IPS-18a (cell line): Measurements from ENCODE around the gene DXO.

Experiments
- H3K27ac ChIP-seq: one replicate; pipeline ENCODE4 v1.5.1; 2013; ENCODE audit warnings: low read length
- H3K27me3 ChIP-seq: one replicate; pipeline ENCODE4 v1.6.1; 2013; ENCODE audit warnings: mild to moderate bottlenecking, low read length; ENCODE audit not compliant: control insufficient read depth, insufficient read depth
- H3K36me3 ChIP-seq: one replicate; pipeline ENCODE4 v1.6.1; 2013; ENCODE audit warnings: low read depth, low read length; ENCODE audit not compliant: control insufficient read depth
- H3K4me1 ChIP-seq: one replicate; pipeline ENCODE4 v1.6.1; 2013; ENCODE audit warnings: low read depth, low read length; ENCODE audit not compliant: control insufficient read depth
- H3K4me3 ChIP-seq: one replicate; pipeline ENCODE4 v1.5.1; 2013; ENCODE audit warnings: low read length
- H3K9ac ChIP-seq: one replicate; pipeline ENCODE4 v1.6.1; 2013; ENCODE audit warnings: mild to moderate bottlenecking, low read length, moderate library complexity
- H3K9me3 ChIP-seq: one replicate; pipeline ENCODE4 v1.6.1; 2013; ENCODE audit warnings: low read depth, low read length; ENCODE audit not compliant: control insufficient read depth

Gene DXO

DNA sequence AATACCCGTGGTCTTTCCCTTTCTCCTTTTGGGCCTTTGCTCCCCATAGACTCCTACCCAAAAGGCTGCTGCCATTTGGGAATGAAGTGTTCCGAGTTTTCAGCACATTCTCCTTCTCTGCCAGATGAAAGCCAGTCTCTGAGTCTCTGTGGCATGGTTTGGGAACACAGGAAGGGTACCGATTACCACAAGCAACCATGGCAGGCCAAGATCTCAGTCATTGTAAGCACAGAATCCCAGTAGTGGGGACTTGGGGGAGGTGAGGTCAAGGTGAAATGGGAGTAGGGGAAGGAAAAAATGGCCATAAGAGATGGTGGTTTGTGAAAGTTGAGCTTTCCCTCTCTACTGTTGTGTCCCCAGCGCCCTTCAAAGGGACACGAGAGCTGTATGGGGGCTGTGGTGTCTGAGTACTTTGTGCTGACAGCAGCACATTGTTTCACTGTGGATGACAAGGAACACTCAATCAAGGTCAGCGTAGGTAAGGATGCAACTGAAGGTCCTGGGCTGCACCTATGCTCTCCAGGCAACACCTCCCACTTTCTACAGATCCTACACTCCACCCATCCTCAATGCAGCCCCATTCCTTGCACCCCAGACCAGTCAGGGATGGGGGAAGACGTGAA, 21.9 kb downstream of the DXO start:
- H3K4me1 ChIP-seq, result peaks cover 3% of the 10 kb centered on the region
- H3K4me3 ChIP-seq, result no peak overlapping the region
- peaks cover 5% of the 10 kb centered on the region for H3K27me3 ChIP-seq
- H3K9ac ChIP-seq, result no peak overlapping the region
- peaks cover 37% of the 10 kb centered on the region for H3K36me3 ChIP-seq
- H3K9me3 ChIP-seq, result no peaks in the 10 kb centered on the region
- H3K27ac ChIP-seq, result no peak overlapping the region

DNA sequence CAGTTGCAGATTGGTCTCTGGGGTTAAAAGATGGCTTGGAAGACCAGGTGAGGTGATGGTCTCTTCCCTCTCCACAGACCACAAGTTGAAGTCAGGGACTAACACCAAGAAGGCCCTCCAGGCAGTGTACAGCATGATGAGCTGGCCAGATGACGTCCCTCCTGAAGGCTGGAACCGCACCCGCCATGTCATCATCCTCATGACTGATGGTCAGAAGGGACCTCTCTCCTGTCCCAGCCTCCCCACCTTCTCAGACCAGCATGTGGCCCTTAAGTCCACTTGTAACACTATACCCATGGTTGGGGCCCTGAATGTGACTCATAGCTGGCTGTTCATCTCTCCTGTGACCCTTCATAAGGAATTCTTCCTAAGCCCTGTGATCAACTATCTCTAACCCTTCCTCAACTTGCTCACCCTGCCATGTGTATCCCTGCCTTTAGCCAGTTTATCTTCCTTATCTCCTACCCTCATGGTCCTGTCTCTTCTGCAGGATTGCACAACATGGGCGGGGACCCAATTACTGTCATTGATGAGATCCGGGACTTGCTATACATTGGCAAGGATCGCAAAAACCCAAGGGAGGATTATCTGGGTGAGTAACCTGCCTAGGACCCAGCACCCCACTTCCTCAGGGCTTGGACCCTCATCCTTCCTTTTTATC, 23.1 kb downstream of the DXO start:
- no peak overlapping the region for H3K4me3 ChIP-seq
- H3K27me3 ChIP-seq, result peaks cover 5% of the 10 kb centered on the region
- H3K4me1 ChIP-seq, result peaks cover 3% of the 10 kb centered on the region
- H3K9ac ChIP-seq, result no peak overlapping the region
- no peak overlapping the region for H3K27ac ChIP-seq
- no peaks in the 10 kb centered on the region for H3K9me3 ChIP-seq
- H3K36me3 ChIP-seq, result peaks cover 25% of the 10 kb centered on the region

DNA sequence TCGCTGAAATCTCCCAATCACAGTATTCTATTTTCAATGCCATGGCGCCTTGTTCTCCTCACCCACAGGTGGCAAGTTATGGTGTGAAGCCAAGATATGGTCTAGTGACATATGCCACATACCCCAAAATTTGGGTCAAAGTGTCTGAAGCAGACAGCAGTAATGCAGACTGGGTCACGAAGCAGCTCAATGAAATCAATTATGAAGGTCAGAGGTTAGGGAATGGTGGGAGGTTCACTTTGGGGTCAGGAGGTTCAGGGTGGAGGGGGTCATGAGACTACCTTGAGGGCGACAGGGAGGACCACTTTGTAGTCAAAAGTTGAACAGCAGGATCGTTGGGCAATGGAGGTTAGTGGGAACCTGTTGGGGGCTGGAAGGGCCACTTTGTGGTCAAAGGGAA, 23.6 kb downstream of the DXO start:
- Histone ChIP-seq H3K27ac (no peak overlapping the region), H3K4me1 (peaks cover 3% of the 10 kb centered on the region)

DNA sequence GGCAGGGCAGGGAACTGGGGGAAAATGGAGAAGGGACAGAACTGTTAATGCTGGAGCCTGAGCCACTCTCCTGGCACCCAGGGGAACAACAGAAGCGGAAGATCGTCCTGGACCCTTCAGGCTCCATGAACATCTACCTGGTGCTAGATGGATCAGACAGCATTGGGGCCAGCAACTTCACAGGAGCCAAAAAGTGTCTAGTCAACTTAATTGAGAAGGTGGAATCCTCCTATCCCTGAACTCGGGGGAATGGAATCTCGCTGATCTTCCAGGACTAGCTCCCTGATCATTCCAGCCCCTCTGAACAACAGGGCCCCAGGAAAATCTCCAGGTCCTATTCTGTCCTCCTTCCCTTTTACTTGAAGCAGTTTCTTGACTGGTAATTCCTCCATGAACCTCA, 24.1 kb downstream of the DXO start:
- H3K9me3 ChIP-seq, result no peaks in the 10 kb centered on the region
- no peak overlapping the region for H3K27ac ChIP-seq
- H3K9ac ChIP-seq, result no peak overlapping the region
- peaks cover 3% of the 10 kb centered on the region for H3K4me1 ChIP-seq
- peaks cover 8% of the 10 kb centered on the region for H3K27me3 ChIP-seq
- peaks cover 15% of the 10 kb centered on the region for H3K36me3 ChIP-seq
- H3K4me3 ChIP-seq, result no peak overlapping the region

More for the DNA sequence above, 23.6 kb downstream of the DXO start:
- H3K27me3 ChIP-seq, result peaks cover 8% of the 10 kb centered on the region
- H3K36me3 ChIP-seq, result peaks cover 19% of the 10 kb centered on the region
- H3K9ac ChIP-seq, result no peak overlapping the region
- no peak overlapping the region for H3K4me3 ChIP-seq
- no peaks in the 10 kb centered on the region for H3K9me3 ChIP-seq

DNA sequence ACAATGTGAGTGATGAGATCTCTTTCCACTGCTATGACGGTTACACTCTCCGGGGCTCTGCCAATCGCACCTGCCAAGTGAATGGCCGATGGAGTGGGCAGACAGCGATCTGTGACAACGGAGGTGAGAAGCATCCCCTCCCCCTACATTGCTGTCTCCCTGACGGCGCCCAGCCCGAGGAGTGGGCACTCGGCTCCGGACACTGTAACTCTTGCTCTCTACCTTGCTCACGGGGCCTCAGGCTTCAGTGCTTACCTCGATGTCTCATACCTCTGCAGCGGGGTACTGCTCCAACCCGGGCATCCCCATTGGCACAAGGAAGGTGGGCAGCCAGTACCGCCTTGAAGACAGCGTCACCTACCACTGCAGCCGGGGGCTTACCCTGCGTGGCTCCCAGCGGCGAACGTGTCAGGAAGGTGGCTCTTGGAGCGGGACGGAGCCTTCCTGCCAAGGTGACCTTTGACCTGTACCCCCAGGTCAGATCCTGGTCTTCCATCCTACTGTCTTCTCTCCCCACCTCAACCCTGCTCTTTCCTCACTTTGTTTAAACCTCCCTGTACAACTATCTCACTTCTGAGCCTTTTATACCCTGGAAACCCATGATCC, 24.8 kb downstream of the DXO start:
- peaks cover 3% of the 10 kb centered on the region for H3K4me1 ChIP-seq
- H3K27ac ChIP-seq, result no peak overlapping the region
- H3K36me3 ChIP-seq, result peaks cover 14% of the 10 kb centered on the region

DNA sequence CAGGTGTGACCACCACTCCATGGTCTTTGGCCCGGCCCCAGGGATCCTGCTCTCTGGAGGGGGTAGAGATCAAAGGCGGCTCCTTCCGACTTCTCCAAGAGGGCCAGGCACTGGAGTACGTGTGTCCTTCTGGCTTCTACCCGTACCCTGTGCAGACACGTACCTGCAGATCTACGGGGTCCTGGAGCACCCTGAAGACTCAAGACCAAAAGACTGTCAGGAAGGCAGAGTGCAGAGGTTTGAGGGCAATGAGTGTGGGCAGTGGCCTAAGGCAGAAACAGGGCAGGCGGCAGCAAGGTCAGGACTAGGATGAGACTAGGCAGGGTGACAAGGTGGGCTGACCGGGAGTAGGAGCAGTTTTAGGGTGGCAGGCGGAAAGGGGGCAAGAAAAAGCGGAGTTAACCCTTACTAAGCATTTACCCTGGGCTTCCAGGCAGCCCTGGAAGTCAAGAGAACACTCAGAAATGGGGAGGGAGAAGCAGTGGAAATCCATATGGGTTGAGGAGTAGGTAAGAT, 25.5 kb downstream of the DXO start:
- no peak overlapping the region for H3K27ac ChIP-seq
- H3K9me3 ChIP-seq, result no peaks in the 10 kb centered on the region
- H3K4me3 ChIP-seq, result no peak overlapping the region
- H3K9ac ChIP-seq, result no peak overlapping the region
- peaks cover 7% of the 10 kb centered on the region for H3K36me3 ChIP-seq
- H3K27me3 ChIP-seq, result peaks cover 8% of the 10 kb centered on the region
- H3K4me1 ChIP-seq, result peaks cover 3% of the 10 kb centered on the region

More for the DNA sequence above, 24.8 kb downstream of the DXO start:
- no peaks in the 10 kb centered on the region for H3K9me3 ChIP-seq
- H3K4me3 ChIP-seq, result no peak overlapping the region
- peaks cover 8% of the 10 kb centered on the region for H3K27me3 ChIP-seq
- H3K9ac ChIP-seq, result no peak overlapping the region

DNA sequence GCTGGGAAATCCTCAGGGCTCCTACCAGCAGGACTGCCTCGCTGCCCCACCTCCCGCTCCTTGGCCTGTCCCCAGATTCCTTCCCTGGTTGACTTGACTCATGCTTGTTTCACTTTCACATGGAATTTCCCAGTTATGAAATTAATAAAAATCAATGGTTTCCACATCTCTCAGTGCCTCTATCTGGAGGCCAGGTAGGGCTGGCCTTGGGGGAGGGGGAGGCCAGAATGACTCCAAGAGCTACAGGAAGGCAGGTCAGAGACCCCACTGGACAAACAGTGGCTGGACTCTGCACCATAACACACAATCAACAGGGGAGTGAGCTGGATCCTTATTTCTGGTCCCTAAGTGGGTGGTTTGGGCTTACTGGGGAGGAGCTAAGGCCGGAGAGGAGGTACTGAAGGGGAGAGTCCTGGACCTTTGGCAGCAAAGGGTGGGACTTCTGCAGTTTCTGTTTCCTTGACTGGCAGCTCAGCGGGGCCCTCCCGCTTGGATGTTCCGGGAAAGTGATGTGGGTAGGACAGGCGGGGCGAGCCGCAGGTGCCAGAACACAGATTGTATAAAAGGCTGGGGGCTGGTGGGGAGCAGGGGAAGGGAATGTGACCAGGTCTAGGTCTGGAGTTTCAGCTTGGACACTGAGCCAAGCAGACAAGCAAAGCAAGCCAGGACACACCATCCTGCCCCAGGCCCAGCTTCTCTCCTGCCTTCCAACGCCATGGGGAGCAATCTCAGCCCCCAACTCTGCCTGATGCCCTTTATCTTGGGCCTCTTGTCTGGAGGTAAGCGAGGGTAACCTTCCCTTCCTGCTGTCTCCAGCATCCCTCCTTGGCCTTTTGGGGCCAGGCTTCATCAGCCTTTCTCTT, 26.2 kb downstream of the DXO start, which contains the start of gene CFB:
TSS of gene CFB (plus strand) at position 589 of the 863 bp plus-strand sequence. CDS start at position 716, 127 bp downstream.
- Histone ChIP-seq H3K4me1 (peaks cover 3% of the 10 kb centered on the region), H3K36me3 (no peaks in the 10 kb centered on the region), H3K9me3 (no peaks in the 10 kb centered on the region), H3K4me3 (no peak within 1 kb of the TSS), H3K9ac (no peak within 1 kb of the TSS), H3K27ac (no peak within 1 kb of the TSS), H3K27me3 (peaks cover 8% of the 10 kb centered on the region)

DNA sequence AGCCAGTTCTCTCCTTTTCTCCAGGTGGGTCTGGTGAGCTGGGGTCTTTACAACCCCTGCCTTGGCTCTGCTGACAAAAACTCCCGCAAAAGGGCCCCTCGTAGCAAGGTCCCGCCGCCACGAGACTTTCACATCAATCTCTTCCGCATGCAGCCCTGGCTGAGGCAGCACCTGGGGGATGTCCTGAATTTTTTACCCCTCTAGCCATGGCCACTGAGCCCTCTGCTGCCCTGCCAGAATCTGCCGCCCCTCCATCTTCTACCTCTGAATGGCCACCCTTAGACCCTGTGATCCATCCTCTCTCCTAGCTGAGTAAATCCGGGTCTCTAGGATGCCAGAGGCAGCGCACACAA, 26.8 kb downstream of the DXO start:
- H3K27ac ChIP-seq, result no peak overlapping the region
- H3K9me3 ChIP-seq, result no peaks in the 10 kb centered on the region
- H3K9ac ChIP-seq, result no peak overlapping the region
- peaks cover 8% of the 10 kb centered on the region for H3K27me3 ChIP-seq
- H3K4me1 ChIP-seq, result peaks cover 5% of the 10 kb centered on the region
- no peaks in the 10 kb centered on the region for H3K36me3 ChIP-seq
- no peak overlapping the region for H3K4me3 ChIP-seq

DNA sequence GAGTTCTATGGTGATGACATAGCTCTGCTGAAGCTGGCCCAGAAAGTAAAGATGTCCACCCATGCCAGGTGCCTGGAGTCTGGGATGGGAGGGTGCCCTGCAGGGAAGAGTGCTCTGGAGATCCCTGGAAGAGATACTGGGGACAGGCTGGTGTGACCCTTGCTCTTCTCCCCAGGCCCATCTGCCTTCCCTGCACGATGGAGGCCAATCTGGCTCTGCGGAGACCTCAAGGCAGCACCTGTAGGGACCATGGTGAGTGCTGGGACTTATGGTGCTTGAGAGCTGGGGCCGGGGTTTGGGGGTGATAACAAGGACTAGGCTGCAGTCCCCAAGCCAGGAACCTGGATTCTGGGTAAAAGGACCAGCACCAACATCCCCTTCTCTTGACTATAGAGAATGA, 28.2 kb downstream of the DXO start:
- H3K4me3 ChIP-seq, result no peak overlapping the region
- no peaks in the 10 kb centered on the region for H3K36me3 ChIP-seq
- no peaks in the 10 kb centered on the region for H3K9me3 ChIP-seq
- no peak overlapping the region for H3K9ac ChIP-seq
- H3K27me3 ChIP-seq, result peaks cover 8% of the 10 kb centered on the region
- no peak overlapping the region for H3K27ac ChIP-seq
- peaks cover 5% of the 10 kb centered on the region for H3K4me1 ChIP-seq

DNA sequence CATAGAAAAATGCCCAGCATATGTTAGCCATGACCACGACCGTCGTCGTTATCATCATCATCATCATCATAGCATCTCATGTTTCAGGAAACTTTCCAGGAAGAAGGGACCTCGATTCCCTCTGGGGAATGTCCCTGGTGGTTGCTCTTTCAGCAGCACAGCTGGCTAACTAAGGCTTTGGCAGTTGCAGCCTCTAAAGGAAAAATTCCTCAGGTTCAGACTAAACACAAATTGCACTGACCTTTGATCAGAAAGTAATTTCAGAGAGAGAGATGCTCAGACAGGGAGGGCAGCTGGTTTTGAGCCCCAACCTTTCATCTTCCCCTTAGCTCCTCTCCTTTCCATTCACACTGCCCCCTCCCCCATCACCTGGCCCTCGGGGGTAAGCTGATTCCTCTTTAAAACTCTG, 31.7 kb downstream of the DXO start:
- no peak overlapping the region for H3K9ac ChIP-seq
- H3K36me3 ChIP-seq, result no peaks in the 10 kb centered on the region
- H3K9me3 ChIP-seq, result no peaks in the 10 kb centered on the region
- H3K4me3 ChIP-seq, result no peak overlapping the region
- no peak overlapping the region for H3K27ac ChIP-seq
- H3K27me3 ChIP-seq, result peaks cover 3% of the 10 kb centered on the region
- peaks cover 2% of the 10 kb centered on the region for H3K4me1 ChIP-seq

DNA sequence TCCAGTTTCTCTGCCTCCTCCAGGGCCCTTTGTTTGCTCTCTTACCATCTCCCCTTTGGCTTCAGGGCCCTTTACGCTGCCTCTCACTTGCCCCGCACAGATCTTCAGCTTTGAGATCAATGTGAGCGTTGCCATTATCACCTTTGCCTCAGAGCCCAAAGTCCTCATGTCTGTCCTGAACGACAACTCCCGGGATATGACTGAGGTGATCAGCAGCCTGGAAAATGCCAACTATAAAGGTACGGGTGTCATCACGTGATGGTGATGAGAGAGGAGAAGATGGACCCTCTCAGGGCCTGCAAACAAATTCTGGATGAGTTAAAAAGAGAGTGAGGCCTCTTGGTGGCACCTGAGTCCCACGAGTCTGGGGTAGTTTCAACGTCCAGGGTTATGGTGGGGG, 36.1 kb downstream of the DXO start:
- Histone ChIP-seq H3K9ac (no peak overlapping the region), H3K4me1 (peaks cover 2% of the 10 kb centered on the region), H3K27me3 (no peaks in the 10 kb centered on the region), H3K27ac (no peak overlapping the region), H3K9me3 (no peaks in the 10 kb centered on the region), H3K4me3 (no peak overlapping the region), H3K36me3 (no peaks in the 10 kb centered on the region)
